Fibroblast of the aortic adventitia (primary cell): ENCODE results near the gene MARCHF11. TPM values are rescaled to one million over a fixed set of nuclear protein-coding genes. Genes with fewer than 3 reads are reported as not detected.

Experiments used
- DNase-seq: peaks from one replicate; pipeline ENCODE4 v3.0.0-alpha.2; 2010; ENCODE audit warnings: low read depth
- H3K4me3 ChIP-seq: 2 replicates; pipeline ENCODE4 v1.5.1; 2011; ENCODE audit warnings: low read depth, mild to moderate bottlenecking, control low read depth, low read length, moderate library complexity
- total RNA-seq: library from RNA; depleted of rRNA; stranded (reverse); fragments of >200 nt; gene quantifications from 2 replicates; pipeline ENCODE4 v1.2.3, GENCODE V29; 2012; ENCODE audit warnings: low replicate concordance
- TF ChIP-seq, protein P1 (sequence below): IDR thresholded peaks from 2 replicates; pipeline ENCODE4 v1.5.1; 2011; ENCODE audit warnings: mild to moderate bottlenecking, low read length, control low read depth, inconsistent platforms; ENCODE audit not compliant: insufficient read depth

MARCHF11 gene, protein sequence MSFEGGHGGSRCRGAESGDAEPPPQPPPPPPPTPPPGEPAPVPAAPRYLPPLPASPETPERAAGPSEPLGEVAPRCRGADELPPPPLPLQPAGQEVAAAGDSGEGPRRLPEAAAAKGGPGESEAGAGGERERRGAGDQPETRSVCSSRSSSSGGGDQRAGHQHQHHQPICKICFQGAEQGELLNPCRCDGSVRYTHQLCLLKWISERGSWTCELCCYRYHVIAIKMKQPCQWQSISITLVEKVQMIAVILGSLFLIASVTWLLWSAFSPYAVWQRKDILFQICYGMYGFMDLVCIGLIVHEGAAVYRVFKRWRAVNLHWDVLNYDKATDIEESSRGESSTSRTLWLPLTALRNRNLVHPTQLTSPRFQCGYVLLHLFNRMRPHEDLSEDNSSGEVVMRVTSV
- not detected in 2 replicates for total RNA-seq

DNA sequence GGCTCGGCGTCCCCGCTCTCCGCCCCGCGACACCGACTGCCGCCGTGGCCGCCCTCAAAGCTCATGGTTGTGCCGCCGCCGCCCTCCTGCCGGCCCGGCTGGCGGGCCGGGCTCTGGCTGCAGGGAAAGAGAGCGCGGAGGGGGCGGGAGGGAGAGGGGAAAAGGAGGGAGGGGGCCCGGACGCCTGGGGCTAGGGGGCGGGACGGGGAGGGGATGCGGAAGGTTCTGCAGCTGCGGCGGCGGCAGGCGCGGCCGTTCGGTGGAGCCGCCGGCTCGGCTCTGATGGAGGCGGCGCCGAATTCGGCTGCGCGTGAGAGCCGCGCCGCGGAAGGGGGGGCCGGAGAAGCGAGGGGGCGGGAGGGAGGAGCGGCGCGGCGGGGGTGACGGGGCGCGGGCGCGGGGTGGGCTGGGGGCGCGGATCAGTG lies at the start of gene MARCHF11:
MARCHF11 (minus strand) TSS at position 281 of the 425 bp plus-strand sequence; CDS start at position 65, 216 bp downstream.
- no peak for DNase-seq
- TF ChIP-seq, protein P1, sequence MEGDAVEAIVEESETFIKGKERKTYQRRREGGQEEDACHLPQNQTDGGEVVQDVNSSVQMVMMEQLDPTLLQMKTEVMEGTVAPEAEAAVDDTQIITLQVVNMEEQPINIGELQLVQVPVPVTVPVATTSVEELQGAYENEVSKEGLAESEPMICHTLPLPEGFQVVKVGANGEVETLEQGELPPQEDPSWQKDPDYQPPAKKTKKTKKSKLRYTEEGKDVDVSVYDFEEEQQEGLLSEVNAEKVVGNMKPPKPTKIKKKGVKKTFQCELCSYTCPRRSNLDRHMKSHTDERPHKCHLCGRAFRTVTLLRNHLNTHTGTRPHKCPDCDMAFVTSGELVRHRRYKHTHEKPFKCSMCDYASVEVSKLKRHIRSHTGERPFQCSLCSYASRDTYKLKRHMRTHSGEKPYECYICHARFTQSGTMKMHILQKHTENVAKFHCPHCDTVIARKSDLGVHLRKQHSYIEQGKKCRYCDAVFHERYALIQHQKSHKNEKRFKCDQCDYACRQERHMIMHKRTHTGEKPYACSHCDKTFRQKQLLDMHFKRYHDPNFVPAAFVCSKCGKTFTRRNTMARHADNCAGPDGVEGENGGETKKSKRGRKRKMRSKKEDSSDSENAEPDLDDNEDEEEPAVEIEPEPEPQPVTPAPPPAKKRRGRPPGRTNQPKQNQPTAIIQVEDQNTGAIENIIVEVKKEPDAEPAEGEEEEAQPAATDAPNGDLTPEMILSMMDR: no peak
- H3K4me3 ChIP-seq: no peak within 1 kb of the TSS

DNA sequence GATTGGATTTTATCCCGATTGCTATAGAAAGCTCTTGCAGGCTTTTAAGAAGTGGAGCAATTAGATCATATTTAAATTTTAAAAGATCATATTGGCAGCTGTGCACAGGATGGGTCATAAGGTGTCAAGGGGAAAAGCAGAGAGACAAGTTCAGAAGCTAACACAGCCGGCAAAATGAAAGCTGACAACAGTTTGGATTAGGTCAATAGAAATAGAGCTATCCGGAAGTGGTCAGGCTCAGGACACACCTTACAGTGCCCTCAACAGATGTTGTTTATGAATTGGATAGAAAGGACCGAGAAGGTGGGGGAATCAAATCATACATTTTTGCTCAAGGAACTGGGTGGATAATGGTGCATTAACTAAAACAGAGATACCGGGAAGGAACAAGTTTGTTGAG lies 46.3 kb upstream of the MARCHF11 start:
- H3K4me3 ChIP-seq: no peak overlapping the region
- DNase-seq: no peak
- TF ChIP-seq, protein P1: no peak

DNA sequence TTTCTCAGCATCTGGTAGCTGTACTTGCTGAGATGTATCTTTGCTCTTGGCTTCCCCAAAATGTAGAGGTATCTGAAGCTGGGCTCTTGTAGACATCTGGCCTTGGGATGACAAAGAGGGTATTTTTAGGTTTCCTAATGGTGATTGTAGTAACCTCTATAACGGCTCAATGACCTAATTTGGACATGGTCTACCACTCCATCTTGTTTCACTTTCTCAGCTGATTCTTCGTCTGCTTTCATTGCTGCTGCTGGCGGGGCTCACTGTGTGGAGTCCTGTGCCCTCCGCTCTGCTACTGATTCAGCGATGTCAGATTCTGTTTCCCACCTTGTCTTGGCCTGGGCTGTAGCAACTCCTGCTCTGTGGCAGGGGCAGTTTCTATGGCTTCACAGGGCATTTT lies 12.7 kb upstream of the MARCHF11 start:
- DNase-seq: no peak
- H3K4me3 ChIP-seq: no peak overlapping the region
- TF ChIP-seq, protein P1: no peak

DNA sequence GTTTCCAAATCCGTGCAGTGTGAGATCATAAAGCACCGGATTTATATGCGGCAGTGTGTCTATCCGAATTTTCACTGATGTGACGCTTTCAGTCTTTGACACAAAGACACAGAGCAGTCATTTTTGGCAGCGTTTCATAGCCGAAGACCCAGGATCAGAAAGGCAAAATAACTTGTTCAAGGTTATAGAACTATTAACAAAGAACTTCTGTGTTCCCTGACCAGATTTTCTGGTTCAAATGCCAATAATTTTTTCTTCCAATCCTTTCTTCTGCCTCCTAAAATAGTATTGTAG lies 1.1 kb upstream of the MARCHF11 start:
- DNase-seq: no peak
- TF ChIP-seq, protein P1: no peak
- H3K4me3 ChIP-seq: no peak overlapping the region

DNA sequence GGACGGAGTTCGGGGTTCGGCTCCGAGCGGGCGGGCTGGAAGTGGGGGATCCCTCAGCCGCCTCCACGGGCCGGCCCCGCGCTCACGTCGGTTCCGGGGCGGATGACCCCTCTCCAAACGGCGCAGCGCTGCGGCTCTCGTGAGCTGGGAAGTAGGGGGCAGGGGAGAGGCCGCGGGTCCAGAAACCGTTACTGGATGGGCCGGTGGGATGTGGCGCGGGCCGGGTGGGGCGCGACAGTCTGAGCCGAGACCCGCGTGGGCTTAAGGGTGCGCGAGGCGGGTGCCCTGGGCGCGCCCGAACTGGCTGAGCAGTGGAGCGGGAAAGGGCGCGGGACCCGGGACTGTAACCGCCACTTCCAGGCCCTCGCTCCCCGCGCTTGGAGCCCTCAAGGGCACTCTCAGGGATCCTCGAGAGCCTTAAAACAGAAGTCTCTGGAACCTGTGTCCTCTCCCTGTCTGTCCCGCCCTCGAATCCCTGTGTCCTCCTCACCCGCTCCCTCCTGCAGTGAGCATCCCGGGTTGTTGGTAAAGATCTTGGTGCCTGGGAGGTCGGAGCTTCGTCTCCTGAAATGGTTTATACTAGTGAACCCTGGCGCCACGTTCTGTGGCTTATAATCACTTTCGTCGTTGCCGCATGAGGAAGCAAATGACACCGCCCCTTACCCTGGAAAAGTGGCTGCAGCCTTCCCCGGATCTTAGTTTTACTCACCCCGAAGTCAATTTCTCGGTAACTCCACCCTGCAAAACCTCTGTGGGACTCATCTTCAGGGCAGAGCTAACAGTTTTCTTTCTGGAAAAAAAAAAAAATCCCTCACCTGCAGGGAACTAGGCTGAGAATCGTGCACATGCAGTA lies 571 bp upstream of the MARCHF11 start:
- TF ChIP-seq, protein P1: no peak
- no peak overlapping the region for H3K4me3 ChIP-seq
- DNase-seq: no peak

DNA sequence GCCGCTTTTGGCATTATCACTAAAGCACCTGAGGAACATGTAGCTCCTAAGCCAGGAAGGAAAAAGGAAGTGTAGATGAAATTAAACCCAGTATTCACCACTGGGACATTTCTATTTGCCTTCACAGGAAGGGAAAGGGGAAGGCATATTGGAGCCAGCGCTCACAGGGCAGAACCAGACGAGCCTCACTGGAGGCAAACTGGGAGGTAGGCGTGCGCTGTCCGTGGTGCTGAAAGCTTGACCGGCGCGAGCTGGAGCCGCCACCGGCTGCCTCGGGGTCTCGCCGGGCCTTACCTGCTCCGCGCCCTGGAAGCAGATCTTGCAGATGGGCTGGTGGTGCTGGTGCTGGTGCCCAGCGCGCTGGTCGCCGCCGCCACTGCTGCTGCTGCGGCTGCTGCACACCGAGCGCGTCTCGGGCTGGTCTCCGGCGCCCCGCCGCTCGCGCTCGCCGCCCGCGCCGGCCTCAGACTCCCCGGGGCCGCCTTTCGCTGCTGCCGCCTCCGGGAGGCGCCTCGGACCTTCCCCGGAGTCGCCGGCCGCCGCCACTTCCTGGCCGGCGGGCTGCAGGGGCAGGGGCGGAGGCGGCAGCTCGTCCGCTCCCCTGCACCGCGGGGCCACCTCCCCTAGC lies 732 bp downstream of the MARCHF11 start:
- TF ChIP-seq, protein P1: no peak
- no peak overlapping the region for H3K4me3 ChIP-seq
- DNase-seq: peak; percentile 50
